ENCODE data around the gene NKX1-2. TPM values are rescaled to one million over a fixed set of nuclear protein-coding genes. Genes with fewer than 3 reads are reported as not detected.

The NKX1-2 gene
- total and polyA plus RNA-seq, 2 of the 4 experiments (the other 2 are of a cell fraction): not detected

DNA sequence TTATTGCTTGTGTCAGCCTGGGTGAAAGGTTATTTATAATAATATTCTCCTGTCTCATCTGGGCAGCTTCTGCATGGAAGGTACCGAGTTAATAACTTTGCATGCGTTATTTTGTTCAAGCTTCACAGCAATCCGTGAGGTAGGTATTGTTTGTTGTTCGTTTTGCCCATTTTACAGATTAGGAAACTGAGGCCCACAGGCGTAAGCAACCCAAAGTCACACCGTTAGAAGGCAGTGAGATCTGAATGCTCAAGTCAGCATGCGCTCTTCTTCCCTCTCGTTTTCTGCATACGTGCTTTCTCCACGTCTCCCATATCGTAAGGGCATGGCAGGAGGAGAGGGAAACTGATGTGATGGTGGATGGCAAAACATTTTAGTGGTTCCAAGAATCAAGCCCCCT, 45.9 kb upstream of the NKX1-2 start:
- H3K4me1 ChIP-seq (ENCODE audit: control insufficient read depth, insufficient read depth, low read length): no peaks in the 10 kb centered on the region
- no TSS peak for BruUV-seq (replicated peaks)
- no peak overlapping the region for H2BK120ac ChIP-seq (ENCODE audit: low read depth, low read length)
- no peak overlapping the region for H2AK9ac ChIP-seq (replicated peaks; ENCODE audit: low read depth, low read length, poor library complexity)
- no peak overlapping the region for H4K8ac ChIP-seq (ENCODE audit: low read depth in 2 of 2, low read length in 2 of 2)
- H4K5ac ChIP-seq (ENCODE audit: low read depth, low read length): no peak overlapping the region
- in situ Hi-C loops (cut with MboI; ENCODE audit: low sequenced_read_pairs): no loop called here
- H2AFZ ChIP-seq (replicated peaks; ENCODE audit: low read length, poor library complexity): no peak overlapping the region
- H3K9me3 ChIP-seq (ENCODE audit: control insufficient read depth, insufficient read depth, low read length): 0 out of 2 replicates have a peak, but pooled peaks cover under 1% of the 10 kb centered on the region
- intact Hi-C loops (cut with micrococcal nuclease): no loop called here
- no peak for ATAC-seq (ENCODE audit: low read depth)
- no peak overlapping the region for H2BK5ac ChIP-seq (ENCODE audit: low read depth, low read length, poor library complexity, severe bottlenecking)
- POLR2A ChIA-PET (ENCODE audit: unreplicated experiment): no interaction called here
- H3K18ac ChIP-seq (ENCODE audit: low read depth, low read length): no peak overlapping the region
- no peaks in the 10 kb centered on the region for H3K27me3 ChIP-seq (ENCODE audit: control insufficient read depth, insufficient read depth, low read length)
- no peaks in the 10 kb centered on the region for H3K36me3 ChIP-seq (ENCODE audit: control insufficient read depth, insufficient read depth, low read length)
- dilution Hi-C loops (cut with HindIII; ENCODE audit: low sequenced_read_pairs, unreplicated experiment): no loop called here
- no peak overlapping the region for H4K91ac ChIP-seq (ENCODE audit: insufficient read depth, low read depth, low read length)
- no peak overlapping the region for H2BK20ac ChIP-seq (ENCODE audit: low read depth, low read length)
- CTCF ChIA-PET: no interaction called here
- H2BK15ac ChIP-seq (ENCODE audit: low read depth, low read length): no peak overlapping the region
- no peaks in the 10 kb centered on the region for H3K9me1 ChIP-seq (ENCODE audit: insufficient read depth, low read length)
- H3K4me2 ChIP-seq (ENCODE audit: low read depth, low read length): no peak overlapping the region
- H3K23ac ChIP-seq (ENCODE audit: low read depth, low read length): no peak overlapping the region
- TF ChIP-seq CEBPB (IDR thresholded peaks at IDR 0.05; ENCODE audit: low read depth, low read length) (no peak), FOS (IDR thresholded peaks at IDR 0.05; ENCODE audit: low read depth, low read length) (no peak), RCOR1 (IDR thresholded peaks at IDR 0.05; ENCODE audit: insufficient replicate concordance, low read length) (no peak), SMC3 (IDR thresholded peaks at IDR 0.05; ENCODE audit: low read depth, low read length) (no peak), NFE2L2 (IDR thresholded peaks at IDR 0.05; ENCODE audit: low read depth, low read length) (no peak), RAD21 (IDR thresholded peaks at IDR 0.05; ENCODE audit: low read length) (no peak), MXI1 (IDR thresholded peaks at IDR 0.05; ENCODE audit: borderline replicate concordance, low read depth, low read length) (no peak), CHD1 (IDR thresholded peaks at IDR 0.05; ENCODE audit: low read depth, low read length) (no peak)
- TF ChIP-seq, protein P1, sequence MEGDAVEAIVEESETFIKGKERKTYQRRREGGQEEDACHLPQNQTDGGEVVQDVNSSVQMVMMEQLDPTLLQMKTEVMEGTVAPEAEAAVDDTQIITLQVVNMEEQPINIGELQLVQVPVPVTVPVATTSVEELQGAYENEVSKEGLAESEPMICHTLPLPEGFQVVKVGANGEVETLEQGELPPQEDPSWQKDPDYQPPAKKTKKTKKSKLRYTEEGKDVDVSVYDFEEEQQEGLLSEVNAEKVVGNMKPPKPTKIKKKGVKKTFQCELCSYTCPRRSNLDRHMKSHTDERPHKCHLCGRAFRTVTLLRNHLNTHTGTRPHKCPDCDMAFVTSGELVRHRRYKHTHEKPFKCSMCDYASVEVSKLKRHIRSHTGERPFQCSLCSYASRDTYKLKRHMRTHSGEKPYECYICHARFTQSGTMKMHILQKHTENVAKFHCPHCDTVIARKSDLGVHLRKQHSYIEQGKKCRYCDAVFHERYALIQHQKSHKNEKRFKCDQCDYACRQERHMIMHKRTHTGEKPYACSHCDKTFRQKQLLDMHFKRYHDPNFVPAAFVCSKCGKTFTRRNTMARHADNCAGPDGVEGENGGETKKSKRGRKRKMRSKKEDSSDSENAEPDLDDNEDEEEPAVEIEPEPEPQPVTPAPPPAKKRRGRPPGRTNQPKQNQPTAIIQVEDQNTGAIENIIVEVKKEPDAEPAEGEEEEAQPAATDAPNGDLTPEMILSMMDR (conservative IDR thresholded peaks at IDR 0.05; ENCODE audit: low read depth, low read length): no peak
- no peak overlapping the region for H3K27ac ChIP-seq (ENCODE audit: insufficient read depth, low read length)
- H3K14ac ChIP-seq (replicated peaks; ENCODE audit: low read depth, low read length): no peak overlapping the region
- no peak overlapping the region for H3K4me3 ChIP-seq (ENCODE audit: insufficient read depth, low read depth, low read length)
- no peaks in the 10 kb centered on the region for H3K79me1 ChIP-seq (ENCODE audit: low read depth in 1 of 2, low read length in 2 of 2)
- H3K4ac ChIP-seq (ENCODE audit: low read depth, low read length): no peak overlapping the region
- H2AK5ac ChIP-seq (ENCODE audit: low read depth, low read length): no peak overlapping the region
- no peak overlapping the region for H3K56ac ChIP-seq (ENCODE audit: extremely low read depth, insufficient read depth, low read length)
- 92% methylated on average over 4 of the region's 11 CpGs; no CpG with 5 or more reads in 1 of the 2 experiments for WGBS, 2 experiments (ENCODE audit: extremely low coverage in 2 of 2, insufficient read length in 1 of 2)
- H3K9ac ChIP-seq (ENCODE audit: low read depth, low read length): no peak overlapping the region
- H4K20me1 ChIP-seq (ENCODE audit: insufficient read depth, low read length): no peaks in the 10 kb centered on the region
- DNase-seq: no peak
